Measurements from ENCODE around the gene CRYBB2.
"Not testable (repeated sequence)": the region's sequence is repeated elsewhere in the genome, so short reads cannot be mapped to it uniquely, and the experiment has no call there.

The CRYBB2 gene

DNA sequence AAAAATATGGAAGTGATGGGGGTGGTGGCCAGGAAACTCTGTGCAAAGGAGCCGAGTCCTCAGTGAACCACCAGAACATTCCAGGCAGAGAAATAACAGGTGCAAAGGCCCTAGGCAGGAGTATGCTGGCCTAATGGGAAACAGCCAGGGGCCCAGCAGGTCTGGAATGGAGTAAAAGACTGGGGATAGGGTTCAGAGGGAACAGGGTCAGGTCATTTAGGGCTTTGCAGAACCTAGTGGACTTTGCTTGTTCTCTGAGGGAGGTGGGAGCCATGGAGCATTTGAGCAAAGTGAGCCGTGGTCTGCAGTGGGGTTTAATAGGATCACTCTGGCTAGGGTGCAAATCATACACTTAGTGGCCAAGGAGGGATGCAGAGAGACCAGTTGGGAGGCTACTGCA, 11.1 kb upstream of the CRYBB2 start:
- Mint-ChIP-seq H3K4me3 (no peak overlapping the region), H3K9me3 (no peaks in the 10 kb centered on the region), H3K4me1 (no peaks in the 10 kb centered on the region), H3K36me3 (no peaks in the 10 kb centered on the region), H3K27ac (no peak overlapping the region)
- DNase-seq (ENCODE audit: low spot score in 2 of 2) (no peak), ATAC-seq (no peak)

DNA sequence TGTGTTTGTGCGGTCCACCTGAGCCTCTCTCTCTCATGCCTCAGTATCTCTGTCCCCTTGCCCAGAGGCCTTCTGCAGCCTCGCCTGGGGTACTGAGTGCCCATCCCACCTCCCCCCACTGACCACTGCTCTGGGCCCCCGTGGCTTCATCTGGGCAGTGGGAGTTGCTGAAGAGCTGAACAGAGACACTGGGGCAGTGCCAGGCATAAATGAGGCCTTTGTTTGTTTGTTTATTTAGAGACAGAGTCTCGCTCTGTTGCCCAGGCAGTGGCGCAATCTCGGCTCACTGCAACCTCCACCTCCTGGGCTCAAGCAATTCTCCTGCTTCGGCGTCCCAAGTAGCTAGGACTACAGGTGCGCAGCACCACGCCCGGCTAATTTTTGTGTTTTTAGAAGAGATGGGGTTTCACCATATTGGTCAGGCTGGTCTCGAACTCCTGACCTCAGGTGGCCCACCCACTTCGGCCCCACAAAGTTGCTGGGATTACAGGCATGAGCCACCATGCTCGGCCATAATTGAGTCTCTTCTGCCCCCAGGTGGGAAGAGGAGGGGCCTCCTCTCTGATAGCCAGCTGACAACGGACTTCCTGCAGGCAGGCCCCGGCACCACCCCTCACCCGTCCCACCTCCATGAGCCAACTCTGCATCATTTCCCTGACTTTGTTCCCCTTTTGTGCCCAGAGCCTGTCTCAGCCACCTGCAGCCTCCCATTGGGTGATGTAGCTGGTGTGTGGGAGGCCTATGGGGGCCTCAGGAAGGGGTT, 10.5 kb upstream of the CRYBB2 start:
- H3K27ac Mint-ChIP-seq: no peak overlapping the region

DNA sequence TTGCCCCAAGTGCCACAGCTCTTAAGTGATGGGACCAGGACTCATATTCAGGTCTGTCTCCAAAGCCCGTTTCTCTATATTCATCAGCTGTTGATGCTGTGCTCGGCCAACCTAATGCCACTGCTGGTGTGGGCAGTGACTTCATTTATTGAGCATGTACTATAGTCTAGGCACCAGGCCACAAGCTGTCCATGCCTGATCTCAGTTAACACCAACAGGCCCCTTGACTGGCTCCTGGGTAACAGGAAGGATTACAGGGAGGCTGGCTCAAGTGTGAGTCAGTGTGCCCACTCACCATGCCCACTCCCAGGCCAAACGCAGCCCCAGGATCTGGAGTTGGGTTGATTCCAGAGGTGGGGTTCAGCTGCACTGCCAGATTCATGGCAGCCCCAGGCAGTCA, 8.6 kb upstream of the CRYBB2 start:
- no peaks in the 10 kb centered on the region for H3K36me3 Mint-ChIP-seq
- no peak for ATAC-seq
- no peaks in the 10 kb centered on the region for H3K4me1 Mint-ChIP-seq
- H3K4me3 Mint-ChIP-seq: no peak overlapping the region
- DNase-seq (ENCODE audit: low spot score in 2 of 2): no peak
- H3K9me3 Mint-ChIP-seq: peaks cover 3% of the 10 kb centered on the region
- no peak overlapping the region for H3K27ac Mint-ChIP-seq

More for the DNA sequence above, 10.5 kb upstream of the CRYBB2 start:
- Mint-ChIP-seq H3K36me3 (no peaks in the 10 kb centered on the region), H3K4me1 (no peaks in the 10 kb centered on the region), H3K9me3 (peaks cover 3% of the 10 kb centered on the region), H3K4me3 (no peak overlapping the region)
- ATAC-seq: no peak
- DNase-seq (ENCODE audit: low spot score in 2 of 2): no peak

DNA sequence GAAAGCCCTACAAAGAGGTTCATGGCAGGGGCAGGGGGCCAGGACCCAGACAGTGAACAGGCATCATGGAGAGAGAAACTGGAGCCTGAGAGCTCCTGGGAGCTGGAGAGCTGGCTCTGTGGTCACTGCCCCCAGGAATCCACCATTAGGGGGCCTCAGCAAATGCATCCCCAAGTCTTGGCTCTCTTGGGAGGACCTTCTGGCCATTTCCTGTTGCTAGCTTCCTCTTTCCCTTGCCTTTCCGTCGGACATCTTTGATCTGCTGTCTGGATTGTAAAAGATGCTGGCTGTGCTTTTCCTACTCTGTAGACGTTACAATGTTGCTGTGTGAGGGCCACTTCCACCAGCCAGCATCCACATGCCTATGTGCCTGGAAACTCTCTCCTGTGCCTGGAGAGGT, 7.1 kb upstream of the CRYBB2 start:
- no peaks in the 10 kb centered on the region for H3K36me3 Mint-ChIP-seq
- ATAC-seq: no peak
- H3K4me1 Mint-ChIP-seq: no peaks in the 10 kb centered on the region
- H3K9me3 Mint-ChIP-seq: peaks cover 3% of the 10 kb centered on the region
- H3K27ac Mint-ChIP-seq: no peak overlapping the region
- DNase-seq (ENCODE audit: low spot score in 2 of 2): no peak
- no peak overlapping the region for H3K4me3 Mint-ChIP-seq

DNA sequence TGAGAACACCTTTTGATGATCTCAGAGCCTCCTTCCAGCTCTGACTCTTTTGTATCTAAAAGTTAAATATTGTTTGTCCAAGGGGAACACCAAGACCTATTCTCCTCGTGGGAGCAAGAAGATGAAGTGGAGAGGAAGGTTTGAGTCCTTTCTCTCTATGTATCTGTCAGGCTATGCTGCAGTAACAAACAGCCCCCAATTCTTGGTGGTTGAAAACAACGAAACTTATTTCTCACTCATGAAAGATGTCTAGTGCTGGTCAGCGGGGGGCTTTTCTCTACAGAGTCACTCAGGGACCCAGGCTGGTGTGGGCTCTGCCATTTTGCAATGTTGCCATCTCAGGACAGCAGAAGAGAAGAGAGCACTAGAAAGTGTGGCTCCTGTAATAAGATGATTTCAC, 6.2 kb upstream of the CRYBB2 start:
- no peak overlapping the region for H3K27ac Mint-ChIP-seq
- H3K36me3 Mint-ChIP-seq: no peaks in the 10 kb centered on the region
- no peaks in the 10 kb centered on the region for H3K4me1 Mint-ChIP-seq
- no peak overlapping the region for H3K4me3 Mint-ChIP-seq
- ATAC-seq (no peak), DNase-seq (ENCODE audit: low spot score in 2 of 2) (no peak)
- H3K9me3 Mint-ChIP-seq: peaks cover 3% of the 10 kb centered on the region

DNA sequence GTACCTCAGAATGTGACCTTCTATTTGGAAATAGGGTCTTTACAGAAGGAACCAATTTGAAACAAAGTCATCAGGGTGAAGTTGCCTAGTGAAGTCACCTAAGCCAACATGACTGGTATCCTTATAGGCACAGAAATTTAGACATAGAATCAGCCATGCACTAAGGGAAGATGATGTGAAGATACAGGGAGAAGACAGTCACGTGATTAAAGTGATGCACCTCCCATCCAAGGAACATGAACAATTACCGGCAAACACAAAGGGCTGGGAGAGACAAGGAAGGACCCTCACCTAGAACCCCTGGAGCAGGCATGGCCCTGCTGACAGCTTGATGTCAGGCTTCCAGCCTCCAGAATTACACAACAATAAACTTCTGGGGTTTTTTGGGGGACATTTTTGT, 3.2 kb upstream of the CRYBB2 start:
- Mint-ChIP-seq H3K4me3 (no peak overlapping the region), H3K9me3 (peaks cover 3% of the 10 kb centered on the region)
- DNase-seq (ENCODE audit: low spot score in 2 of 2): no peak

DNA sequence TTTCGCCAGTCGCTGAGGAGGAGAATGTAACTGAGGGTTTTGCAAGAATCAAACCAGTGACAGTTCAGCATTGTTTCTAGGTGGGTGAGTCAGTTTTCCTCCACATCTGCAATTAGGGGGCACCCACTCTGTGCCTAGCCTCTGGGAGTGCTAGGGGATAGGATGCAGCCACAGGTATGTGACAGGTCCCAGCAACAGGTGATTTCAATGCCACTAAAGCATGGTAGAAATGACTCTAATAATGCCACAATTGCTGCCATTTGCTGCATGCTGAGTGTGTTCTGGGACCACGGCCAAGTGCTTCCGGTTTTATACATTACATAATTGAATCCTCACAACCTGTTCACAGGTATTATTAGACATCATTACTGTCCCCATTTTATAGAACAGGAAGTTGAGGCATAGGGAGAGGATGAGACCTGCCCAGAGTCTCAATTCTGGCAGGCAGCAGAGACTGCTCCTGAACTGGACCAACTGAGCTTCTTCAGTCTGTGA, 556 bp downstream of the CRYBB2 start:
- Mint-ChIP-seq H3K4me3 (no peak overlapping the region), H3K36me3 (no peaks in the 10 kb centered on the region), H3K27ac (no peak overlapping the region), H3K9me3 (no peaks in the 10 kb centered on the region), H3K4me1 (no peaks in the 10 kb centered on the region)
- DNase-seq (ENCODE audit: low spot score in 2 of 2) (no peak), ATAC-seq (no peak)

More for the DNA sequence above, 3.2 kb upstream of the CRYBB2 start:
- Mint-ChIP-seq H3K4me1 (no peaks in the 10 kb centered on the region), H3K27ac (no peak overlapping the region), H3K36me3 (no peaks in the 10 kb centered on the region)
- no peak for ATAC-seq

DNA sequence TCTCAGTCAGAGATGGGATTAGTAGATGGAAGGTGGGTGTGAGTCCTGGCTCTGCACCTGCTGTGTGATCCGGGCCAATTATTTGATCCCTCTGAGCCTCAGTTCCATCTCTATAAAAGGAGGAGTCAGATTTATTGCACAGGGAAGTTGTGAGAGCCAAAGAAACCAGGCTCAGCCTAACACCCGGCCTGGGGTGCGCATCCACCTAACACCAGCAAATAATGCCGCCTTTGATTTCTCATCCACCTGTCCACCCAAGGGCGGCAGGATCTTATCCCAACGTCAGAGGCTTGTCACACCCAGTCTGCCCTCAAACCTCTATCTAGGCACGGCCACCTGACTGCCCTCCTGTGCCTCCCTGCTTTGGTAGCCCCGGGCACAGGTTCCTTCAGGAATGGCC, 2.4 kb downstream of the CRYBB2 start:
- H3K36me3 Mint-ChIP-seq: no peaks in the 10 kb centered on the region
- ATAC-seq (no peak), DNase-seq (ENCODE audit: low spot score in 2 of 2) (no peak)
- no peak overlapping the region for H3K4me3 Mint-ChIP-seq
- H3K4me1 Mint-ChIP-seq: no peaks in the 10 kb centered on the region
- no peaks in the 10 kb centered on the region for H3K9me3 Mint-ChIP-seq
- H3K27ac Mint-ChIP-seq: no peak overlapping the region

DNA sequence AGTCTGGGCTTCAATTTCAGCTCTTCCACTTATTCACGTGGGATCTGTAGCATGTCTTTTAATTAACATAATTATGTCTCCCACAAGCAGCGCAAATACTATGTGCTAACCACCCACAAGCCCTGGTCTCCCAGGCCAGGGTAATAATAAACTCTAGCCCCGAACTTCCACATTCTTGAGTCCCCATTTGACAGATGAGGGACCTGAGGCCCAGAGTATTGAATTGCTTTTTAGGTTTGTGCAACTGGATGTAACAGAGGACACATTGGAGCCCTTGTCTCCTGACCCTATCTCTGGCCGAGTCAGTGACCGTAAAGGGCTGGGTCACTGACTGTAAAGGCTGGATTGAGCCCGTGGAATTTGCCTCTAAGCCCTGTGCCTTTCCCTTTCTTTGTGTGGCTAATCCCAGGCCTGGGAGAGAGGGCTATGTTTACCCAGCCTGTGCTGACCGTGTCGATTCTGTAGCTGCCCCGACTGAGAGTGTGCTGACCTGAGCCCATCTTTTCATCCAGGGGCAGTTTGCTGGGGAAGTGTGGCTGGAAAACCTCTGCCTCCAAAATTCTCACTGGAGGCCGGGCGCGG, 3.9 kb downstream of the CRYBB2 start:
- Mint-ChIP-seq H3K9me3 (no peaks in the 10 kb centered on the region), H3K36me3 (no peaks in the 10 kb centered on the region), H3K4me1 (no peaks in the 10 kb centered on the region), H3K27ac (no peak overlapping the region), H3K4me3 (no peak overlapping the region)
- DNase-seq (ENCODE audit: low spot score in 2 of 2) (no peak), ATAC-seq (no peak)

DNA sequence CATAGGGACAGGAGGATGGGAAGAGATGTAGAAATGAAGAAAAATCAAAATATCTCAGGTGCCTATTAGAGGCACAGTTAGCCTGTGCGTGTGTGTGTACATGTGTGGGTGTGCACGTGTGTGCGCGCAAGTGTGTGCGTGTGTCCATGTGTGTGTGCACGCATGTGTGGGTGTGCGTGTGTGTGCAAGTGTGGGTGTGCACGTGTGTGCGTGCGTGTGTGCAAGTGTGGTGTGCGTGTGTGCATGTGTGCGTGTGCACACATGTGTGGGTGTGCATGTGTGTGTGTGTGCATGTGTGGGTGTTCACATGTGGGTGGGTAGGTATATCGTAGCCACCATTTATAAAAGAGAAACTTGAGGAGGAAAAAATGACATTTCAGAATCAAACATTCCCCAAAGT, 9.4 kb downstream of the CRYBB2 start:
- Mint-ChIP-seq H3K36me3 (no peaks in the 10 kb centered on the region), H3K27ac (no peak overlapping the region), H3K9me3 (no peaks in the 10 kb centered on the region), H3K4me1 (no peaks in the 10 kb centered on the region), H3K4me3 (no peak overlapping the region)
- DNase-seq (ENCODE audit: low spot score in 2 of 2) (no peak), ATAC-seq (no peak)

DNA sequence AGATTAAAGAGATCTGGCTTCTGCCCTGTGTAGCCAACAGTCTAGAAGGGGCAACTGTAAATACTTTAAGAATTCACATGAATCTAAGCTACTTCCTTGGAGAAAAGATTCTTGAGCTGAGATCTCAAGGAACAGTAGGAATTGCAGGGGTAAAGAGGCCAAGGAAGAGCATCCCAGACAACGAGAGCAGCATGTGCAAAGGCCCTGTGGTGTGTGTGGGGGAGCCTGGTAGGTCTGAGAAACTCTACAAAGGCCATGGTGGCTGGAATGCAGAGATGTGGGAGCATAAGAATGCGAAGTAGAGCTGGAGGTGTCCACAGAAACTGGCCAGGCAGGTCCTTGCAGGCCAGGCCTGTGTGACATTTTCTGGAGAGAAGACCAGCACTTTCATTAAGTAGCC, 11.3 kb downstream of the CRYBB2 start:
- not testable (repeated sequence) for H3K9me3 Mint-ChIP-seq; H3K36me3 Mint-ChIP-seq; DNase-seq (ENCODE audit: low spot score in 2 of 2); H3K4me3 Mint-ChIP-seq; H3K27ac Mint-ChIP-seq; H3K4me1 Mint-ChIP-seq; ATAC-seq

DNA sequence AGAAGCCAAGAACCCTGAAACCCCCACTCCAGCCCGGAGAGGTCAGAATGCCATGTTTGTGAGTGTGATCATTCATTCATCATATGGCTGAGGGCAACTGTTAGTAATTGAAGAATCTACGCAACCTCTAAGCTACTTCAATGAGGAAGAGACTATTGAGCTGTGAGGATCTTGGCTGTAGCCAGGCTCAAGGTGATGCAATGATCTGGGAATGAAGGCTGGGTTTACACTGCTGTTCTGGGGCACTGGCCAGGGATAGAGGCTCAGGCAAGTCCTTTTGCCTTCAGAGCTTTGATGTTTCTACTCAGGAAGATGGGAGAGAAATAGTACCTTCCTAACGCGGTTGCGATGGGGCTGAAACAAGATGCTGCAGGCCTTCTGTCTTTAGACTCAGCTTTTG, 12.9 kb downstream of the CRYBB2 start:
- ATAC-seq (no peak), DNase-seq (ENCODE audit: low spot score in 2 of 2) (no peak)
- Mint-ChIP-seq H3K27ac (no peak overlapping the region), H3K36me3 (no peaks in the 10 kb centered on the region), H3K9me3 (no peaks in the 10 kb centered on the region), H3K4me1 (peaks cover 11% of the 10 kb centered on the region), H3K4me3 (no peak overlapping the region)

DNA sequence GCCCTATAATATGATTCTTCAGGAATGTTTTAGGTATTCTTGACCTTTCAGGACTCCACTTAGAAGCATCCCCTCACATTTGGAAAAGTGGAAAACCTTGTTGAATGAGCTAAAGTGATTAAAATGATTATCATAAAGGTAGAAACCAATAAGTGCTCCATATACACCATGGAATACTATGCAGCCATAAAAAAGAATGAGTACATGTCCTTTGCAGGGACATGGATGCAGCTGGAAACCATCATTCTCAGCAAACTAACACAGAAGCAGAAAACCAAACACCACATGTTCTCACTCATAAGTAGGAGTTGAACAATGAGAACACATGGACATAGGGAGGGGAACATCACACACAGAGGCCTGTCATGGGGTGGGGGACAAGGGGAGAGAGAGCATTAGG, 14.3 kb downstream of the CRYBB2 start:
- not testable (repeated sequence) for DNase-seq (ENCODE audit: low spot score in 2 of 2); H3K36me3 Mint-ChIP-seq; ATAC-seq; H3K27ac Mint-ChIP-seq; H3K9me3 Mint-ChIP-seq; H3K4me3 Mint-ChIP-seq
- H3K4me1 Mint-ChIP-seq: peaks cover 11% of the 10 kb centered on the region

DNA sequence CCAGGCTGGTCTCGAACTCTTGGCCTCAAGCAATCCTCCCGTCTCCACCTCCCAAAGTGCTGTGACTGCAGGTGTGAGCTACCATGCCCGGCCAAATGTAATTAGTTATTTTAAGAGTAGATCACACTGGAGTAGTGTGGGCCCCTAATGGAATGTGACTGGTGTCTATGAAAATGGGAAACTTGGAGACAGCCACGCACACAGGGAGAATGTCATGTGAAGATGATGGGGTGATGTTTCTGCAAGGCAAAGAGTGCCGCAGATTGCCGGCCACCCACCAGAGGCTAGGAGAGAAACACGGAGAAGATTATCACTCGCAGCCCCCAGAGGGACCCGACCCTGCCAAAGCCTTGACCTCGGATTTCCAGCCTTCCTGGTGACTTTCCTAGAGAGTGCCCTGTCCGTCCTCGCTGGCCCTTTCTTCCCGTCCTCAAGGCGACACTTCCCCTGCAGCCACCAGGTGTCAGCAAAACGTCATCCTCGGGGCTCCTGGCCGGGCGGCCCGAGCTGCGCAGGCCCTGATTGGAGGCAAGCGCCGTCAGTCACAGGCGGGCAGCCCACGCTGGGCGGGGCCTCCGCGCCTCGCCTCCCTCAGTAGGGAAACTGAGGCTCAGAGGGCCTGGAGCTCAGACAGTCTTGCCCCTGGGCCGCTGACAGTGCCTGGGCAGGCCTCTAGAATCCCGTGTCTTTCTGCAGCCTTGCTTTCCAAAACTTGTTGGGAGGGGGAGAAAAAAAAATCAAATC, 16.3 kb downstream of the CRYBB2 start:
- no peak overlapping the region for H3K27ac Mint-ChIP-seq

DNA sequence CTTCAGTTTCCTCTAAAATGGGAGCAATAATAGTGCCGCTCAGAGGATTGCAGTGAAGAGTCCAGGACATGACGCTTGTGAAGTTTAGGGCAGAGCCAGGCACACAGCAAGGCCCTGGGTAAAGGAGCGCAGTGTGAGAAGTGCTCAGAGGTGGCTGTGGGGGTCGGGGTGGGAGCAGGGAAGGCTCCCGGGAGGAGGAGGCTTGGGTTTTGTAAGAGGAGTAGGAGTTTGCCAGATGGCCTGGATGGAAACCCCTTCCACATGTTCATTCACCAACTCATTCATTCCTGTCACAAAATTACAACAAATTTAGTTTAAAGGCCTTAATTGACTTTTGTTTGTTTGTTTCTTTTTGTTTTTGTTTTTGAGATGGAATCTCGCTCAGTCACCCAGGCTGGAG, 17.0 kb downstream of the CRYBB2 start:
- Mint-ChIP-seq H3K27ac (no peak overlapping the region), H3K4me3 (no peak overlapping the region), H3K4me1 (peaks cover 11% of the 10 kb centered on the region), H3K36me3 (no peaks in the 10 kb centered on the region), H3K9me3 (no peaks in the 10 kb centered on the region)
- ATAC-seq: no peak
- no peak for DNase-seq (ENCODE audit: low spot score in 2 of 2)

More for the DNA sequence above, 16.3 kb downstream of the CRYBB2 start:
- ATAC-seq (peak; percentile 87), DNase-seq (ENCODE audit: low spot score in 2 of 2) (peak; percentile 48 to 84)
- no peaks in the 10 kb centered on the region for H3K9me3 Mint-ChIP-seq
- peaks cover 11% of the 10 kb centered on the region for H3K4me1 Mint-ChIP-seq
- H3K36me3 Mint-ChIP-seq: no peaks in the 10 kb centered on the region
- H3K4me3 Mint-ChIP-seq: no peak overlapping the region

DNA sequence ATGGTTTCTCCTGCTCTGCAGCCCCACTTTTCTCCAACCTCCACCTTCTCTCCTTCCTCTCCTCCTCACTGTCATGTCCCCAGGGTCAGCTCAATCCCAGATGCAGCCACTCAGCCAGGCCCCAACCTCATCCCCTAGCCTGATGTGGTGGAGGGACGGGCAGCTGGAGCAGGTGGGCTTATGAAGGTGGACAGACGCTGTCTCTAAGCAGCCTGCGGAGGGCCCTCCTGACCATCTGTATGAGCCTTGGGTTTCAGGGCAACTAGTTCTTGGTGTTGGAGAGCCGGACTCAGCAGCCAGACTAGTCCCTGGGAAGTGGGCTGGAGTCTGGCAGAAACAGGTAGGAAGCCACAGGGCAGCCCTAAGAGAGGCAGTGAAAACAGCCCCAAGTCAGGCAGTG, 18.1 kb downstream of the CRYBB2 start:
- DNase-seq (ENCODE audit: low spot score in 2 of 2) (no peak), ATAC-seq (no peak)
- Mint-ChIP-seq H3K4me3 (no peak overlapping the region), H3K36me3 (no peaks in the 10 kb centered on the region), H3K4me1 (peaks cover 11% of the 10 kb centered on the region), H3K27ac (no peak overlapping the region), H3K9me3 (no peaks in the 10 kb centered on the region)
